HG03571 (cell line): ENCODE results near the gene EPB41L2.

Source experiments
- ATAC-seq: cut with Tn5 transposase; IDR thresholded peaks from one replicate; pipeline ENCODE4 v1.9.1; 2021; ENCODE audit not compliant: unreplicated experiment

The EPB41L2 gene

GRCh38 chr6:130873746-130874145 is 189.3 kb downstream of the EPB41L2 start:
- ATAC-seq, result no peak

- ATAC-seq, result no peak
These were observed 190.6 kb downstream of the EPB41L2 start for GRCh38 chr6:130872250-130873095.

GRCh38 chr6:130870179-130870880 is 192.7 kb downstream of the EPB41L2 start:
- ATAC-seq, result no peak

GRCh38 chr6:130869681-130870080 is 193.4 kb downstream of the EPB41L2 start:
- no peak for ATAC-seq

GRCh38 chr6:130865793-130866192 is 197.3 kb downstream of the EPB41L2 start:
- no peak for ATAC-seq

- ATAC-seq, result no peak
These were observed 198.7 kb downstream of the EPB41L2 start for GRCh38 chr6:130864344-130864743.

GRCh38 chr6:130863415-130864230 is 199.4 kb downstream of the EPB41L2 start:
- no peak for ATAC-seq

GRCh38 chr6:130862370-130862769 is 200.7 kb downstream of the EPB41L2 start:
- no peak for ATAC-seq

GRCh38 chr6:130859161-130859867 is 203.7 kb downstream of the EPB41L2 start:
- no peak for ATAC-seq

- ATAC-seq, result no peak
These were observed 204.4 kb downstream of the EPB41L2 start for GRCh38 chr6:130858498-130859160.

GRCh38 chr6:130858054-130858453 is 205.0 kb downstream of the EPB41L2 start:
- no peak for ATAC-seq

- no peak for ATAC-seq
These were observed 209.4 kb downstream of the EPB41L2 start for GRCh38 chr6:130853555-130854183.

- ATAC-seq, result no peak
These were observed 210.0 kb downstream of the EPB41L2 start for GRCh38 chr6:130852844-130853554.

- ATAC-seq, result no peak
These were observed 212.0 kb downstream of the EPB41L2 start for GRCh38 chr6:130851026-130851425.

- no peak for ATAC-seq
These were observed 213.5 kb downstream of the EPB41L2 start for GRCh38 chr6:130849594-130849993.

- ATAC-seq, result peak; percentile 84
These were observed 214.1 kb downstream of the EPB41L2 start for GRCh38 chr6:130848945-130849344.

- ATAC-seq, result no peak
These were observed 215.8 kb downstream of the EPB41L2 start for GRCh38 chr6:130847001-130847910.

GRCh38 chr6:130846501-130846900 is 216.5 kb downstream of the EPB41L2 start:
- no peak for ATAC-seq
